ENCODE data around the gene SGSH.

Gene SGSH

GRCh38 chr17:80227156-80227555 lies 7.0 kb upstream of the SGSH start:
- no peak overlapping the region for H3K27ac ChIP-seq (ENCODE audit: low read depth, low read length, poor library complexity, severe bottlenecking)
- H3K79me2 ChIP-seq (ENCODE audit: insufficient read depth, low read length) = no peaks in the 10 kb centered on the region
- H2AFZ ChIP-seq (ENCODE audit: low read length) = no peak overlapping the region
- no peaks in the 10 kb centered on the region for H3K4me1 ChIP-seq (ENCODE audit: insufficient read depth, low read length, severe bottlenecking)
- TF ChIP-seq CTCF (IDR thresholded peaks at IDR 0.05; ENCODE audit: low read length) = no peak
- H3K27me3 ChIP-seq (ENCODE audit: insufficient read depth, low read length) = peaks cover 6% of the 10 kb centered on the region; the same call in 1 of the 2 replicates
- H3K9ac ChIP-seq (ENCODE audit: low read length) = no peak overlapping the region
- no peak overlapping the region for H3K4me2 ChIP-seq (ENCODE audit: low read length)
- no peaks in the 10 kb centered on the region for H3K36me3 ChIP-seq (ENCODE audit: insufficient read depth, low read length)
- no peaks in the 10 kb centered on the region for H4K20me1 ChIP-seq (ENCODE audit: insufficient read depth, low read length)
- no peak overlapping the region for H3K4me3 ChIP-seq (ENCODE audit: low read depth, low read length, poor library complexity, severe bottlenecking)
- no peaks in the 10 kb centered on the region for H3F3A ChIP-seq (ENCODE audit: insufficient read depth, low read length)
- 0 out of 2 replicates have a peak, but pooled peaks cover 2% of the 10 kb centered on the region for H3K9me3 ChIP-seq (ENCODE audit: low read length)
- H3K9me2 ChIP-seq (ENCODE audit: low read depth, low read length) = no peaks in the 10 kb centered on the region

DNA sequence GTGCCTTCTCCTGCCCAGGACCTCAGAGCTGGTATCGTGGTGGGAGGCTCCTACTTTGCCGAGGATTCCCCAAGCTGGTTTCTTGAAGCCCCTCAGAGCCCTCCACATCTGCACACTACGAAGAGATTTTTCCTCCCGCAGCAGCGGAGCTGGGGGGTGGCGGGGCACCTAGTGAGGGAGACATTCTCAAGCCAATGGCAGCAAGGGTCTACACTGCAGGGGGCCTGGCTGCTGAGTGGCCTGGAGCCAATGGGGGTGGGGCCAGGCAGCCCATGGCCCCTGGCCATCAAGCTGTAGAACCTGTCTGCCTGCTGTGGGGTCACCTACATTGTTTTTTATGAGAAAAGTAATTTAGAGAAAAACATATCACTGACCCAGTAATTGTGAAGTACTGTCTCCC lies 5.1 kb upstream of the SGSH start:
- Histone ChIP-seq H2AFZ (ENCODE audit: low read length) (no peak overlapping the region), H3K4me2 (ENCODE audit: low read length) (no peak overlapping the region), H3K9ac (ENCODE audit: low read length) (no peak overlapping the region), H3K4me3 (ENCODE audit: low read depth, low read length, poor library complexity, severe bottlenecking) (no peak overlapping the region), H3K4me1 (ENCODE audit: insufficient read depth, low read length, severe bottlenecking) (peaks cover 4% of the 10 kb centered on the region), H3K79me2 (ENCODE audit: insufficient read depth, low read length) (no peaks in the 10 kb centered on the region), H3K9me2 (ENCODE audit: low read depth, low read length) (no peaks in the 10 kb centered on the region), H3K27me3 (ENCODE audit: insufficient read depth, low read length) (peaks cover 18% of the 10 kb centered on the region), H3K27ac (ENCODE audit: low read depth, low read length, poor library complexity, severe bottlenecking) (no peak overlapping the region), H4K20me1 (ENCODE audit: insufficient read depth, low read length) (no peaks in the 10 kb centered on the region), H3F3A (ENCODE audit: insufficient read depth, low read length) (no peaks in the 10 kb centered on the region), H3K9me3 (ENCODE audit: low read length) (no peaks in the 10 kb centered on the region), H3K36me3 (ENCODE audit: insufficient read depth, low read length) (no peaks in the 10 kb centered on the region)
- TF ChIP-seq EZH2 (IDR thresholded peaks at IDR 0.05; ENCODE audit: borderline replicate concordance, low read length) (no peak), CTCF (IDR thresholded peaks at IDR 0.05; ENCODE audit: low read length) (no peak)

DNA sequence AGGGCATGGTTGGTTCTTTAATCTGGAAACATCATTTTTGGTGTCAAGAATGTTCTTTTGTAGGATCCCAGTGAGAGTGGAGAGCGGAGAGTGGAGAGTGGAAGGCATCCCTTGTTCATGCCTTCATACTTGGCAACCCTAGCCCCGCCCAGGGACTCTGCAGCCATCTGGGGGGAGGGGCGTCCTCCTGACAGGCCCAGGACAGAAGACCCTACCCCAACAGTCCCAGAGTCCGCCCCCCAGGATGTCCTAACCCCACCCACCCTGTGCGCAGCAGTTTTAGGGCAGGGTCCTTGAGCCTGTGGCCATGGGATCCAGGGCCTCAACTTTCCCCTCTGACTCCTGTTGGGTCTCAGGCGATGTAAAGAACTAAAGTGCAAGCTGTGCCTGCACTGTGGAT lies 4.5 kb upstream of the SGSH start:
- no peaks in the 10 kb centered on the region for H3K9me3 ChIP-seq (ENCODE audit: low read length)
- H3K9ac ChIP-seq (ENCODE audit: low read length) = no peak overlapping the region
- no peaks in the 10 kb centered on the region for H4K20me1 ChIP-seq (ENCODE audit: insufficient read depth, low read length)
- H3K36me3 ChIP-seq (ENCODE audit: insufficient read depth, low read length) = no peaks in the 10 kb centered on the region
- no peaks in the 10 kb centered on the region for H3K79me2 ChIP-seq (ENCODE audit: insufficient read depth, low read length)
- H3K4me1 ChIP-seq (ENCODE audit: insufficient read depth, low read length, severe bottlenecking) = peaks cover 8% of the 10 kb centered on the region
- H3K27me3 ChIP-seq (ENCODE audit: insufficient read depth, low read length) = peaks cover 18% of the 10 kb centered on the region
- H2AFZ ChIP-seq (ENCODE audit: low read length) = no peak overlapping the region
- H3F3A ChIP-seq (ENCODE audit: insufficient read depth, low read length) = no peaks in the 10 kb centered on the region
- no peaks in the 10 kb centered on the region for H3K9me2 ChIP-seq (ENCODE audit: low read depth, low read length)
- no peak overlapping the region for H3K4me3 ChIP-seq (ENCODE audit: low read depth, low read length, poor library complexity, severe bottlenecking)
- TF ChIP-seq EZH2 (IDR thresholded peaks at IDR 0.05; ENCODE audit: borderline replicate concordance, low read length) (no peak), CTCF (IDR thresholded peaks at IDR 0.05; ENCODE audit: low read length) (no peak)
- H3K4me2 ChIP-seq (ENCODE audit: low read length) = no peak overlapping the region
- no peak overlapping the region for H3K27ac ChIP-seq (ENCODE audit: low read depth, low read length, poor library complexity, severe bottlenecking)
